ENCODE results near the gene CLDN6. TPM values are rescaled to one million over a fixed set of nuclear protein-coding genes. Genes with fewer than 3 reads are reported as not detected.
A peak's percentile ranks its signal among the peaks of the same experiment; 100 is the strongest.

CLDN6 gene
- total and polyA plus RNA-seq, 9 of the 15 experiments (the other 6 are each of a cell fraction or from before 2014, with no cell fraction given), result 0.22 to 0.75 (median 0.38) TPM; not detected in 3

DNA sequence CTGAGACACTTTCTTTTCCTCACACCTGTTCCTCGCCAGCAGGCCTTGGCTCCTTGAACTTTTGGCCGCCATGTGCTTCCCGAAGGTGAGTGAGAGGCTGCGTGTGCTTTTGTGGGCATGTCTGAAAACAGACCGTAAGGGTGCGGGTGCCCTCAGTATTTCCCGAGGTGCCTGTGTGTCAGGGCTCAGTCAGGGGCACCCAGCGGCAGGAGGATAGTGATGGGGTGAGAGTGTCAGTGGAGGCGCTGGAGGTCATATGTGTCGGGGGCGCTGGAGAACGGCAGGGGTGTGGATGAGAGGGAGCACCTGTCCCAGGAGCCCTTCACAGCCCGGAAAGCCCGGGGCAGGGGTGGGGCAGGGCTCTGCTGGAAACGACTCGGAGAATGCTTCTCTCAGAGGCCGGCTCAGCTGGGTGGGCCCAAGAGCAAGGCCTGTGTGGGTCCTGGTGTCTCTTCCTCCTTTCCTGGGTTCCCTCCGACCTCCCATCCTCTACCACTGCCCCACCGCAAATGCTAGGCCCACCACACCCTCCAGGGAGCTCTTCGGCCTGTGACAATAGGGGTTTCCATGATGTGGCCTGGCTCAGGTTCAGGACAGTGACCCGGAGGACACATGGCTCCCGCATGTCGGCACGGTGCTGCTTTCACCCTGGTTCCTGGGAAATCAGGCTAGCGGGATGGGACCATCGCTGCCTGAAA lies 47.9 kb upstream of the CLDN6 start (continued):
- TF ChIP-seq, protein P1, sequence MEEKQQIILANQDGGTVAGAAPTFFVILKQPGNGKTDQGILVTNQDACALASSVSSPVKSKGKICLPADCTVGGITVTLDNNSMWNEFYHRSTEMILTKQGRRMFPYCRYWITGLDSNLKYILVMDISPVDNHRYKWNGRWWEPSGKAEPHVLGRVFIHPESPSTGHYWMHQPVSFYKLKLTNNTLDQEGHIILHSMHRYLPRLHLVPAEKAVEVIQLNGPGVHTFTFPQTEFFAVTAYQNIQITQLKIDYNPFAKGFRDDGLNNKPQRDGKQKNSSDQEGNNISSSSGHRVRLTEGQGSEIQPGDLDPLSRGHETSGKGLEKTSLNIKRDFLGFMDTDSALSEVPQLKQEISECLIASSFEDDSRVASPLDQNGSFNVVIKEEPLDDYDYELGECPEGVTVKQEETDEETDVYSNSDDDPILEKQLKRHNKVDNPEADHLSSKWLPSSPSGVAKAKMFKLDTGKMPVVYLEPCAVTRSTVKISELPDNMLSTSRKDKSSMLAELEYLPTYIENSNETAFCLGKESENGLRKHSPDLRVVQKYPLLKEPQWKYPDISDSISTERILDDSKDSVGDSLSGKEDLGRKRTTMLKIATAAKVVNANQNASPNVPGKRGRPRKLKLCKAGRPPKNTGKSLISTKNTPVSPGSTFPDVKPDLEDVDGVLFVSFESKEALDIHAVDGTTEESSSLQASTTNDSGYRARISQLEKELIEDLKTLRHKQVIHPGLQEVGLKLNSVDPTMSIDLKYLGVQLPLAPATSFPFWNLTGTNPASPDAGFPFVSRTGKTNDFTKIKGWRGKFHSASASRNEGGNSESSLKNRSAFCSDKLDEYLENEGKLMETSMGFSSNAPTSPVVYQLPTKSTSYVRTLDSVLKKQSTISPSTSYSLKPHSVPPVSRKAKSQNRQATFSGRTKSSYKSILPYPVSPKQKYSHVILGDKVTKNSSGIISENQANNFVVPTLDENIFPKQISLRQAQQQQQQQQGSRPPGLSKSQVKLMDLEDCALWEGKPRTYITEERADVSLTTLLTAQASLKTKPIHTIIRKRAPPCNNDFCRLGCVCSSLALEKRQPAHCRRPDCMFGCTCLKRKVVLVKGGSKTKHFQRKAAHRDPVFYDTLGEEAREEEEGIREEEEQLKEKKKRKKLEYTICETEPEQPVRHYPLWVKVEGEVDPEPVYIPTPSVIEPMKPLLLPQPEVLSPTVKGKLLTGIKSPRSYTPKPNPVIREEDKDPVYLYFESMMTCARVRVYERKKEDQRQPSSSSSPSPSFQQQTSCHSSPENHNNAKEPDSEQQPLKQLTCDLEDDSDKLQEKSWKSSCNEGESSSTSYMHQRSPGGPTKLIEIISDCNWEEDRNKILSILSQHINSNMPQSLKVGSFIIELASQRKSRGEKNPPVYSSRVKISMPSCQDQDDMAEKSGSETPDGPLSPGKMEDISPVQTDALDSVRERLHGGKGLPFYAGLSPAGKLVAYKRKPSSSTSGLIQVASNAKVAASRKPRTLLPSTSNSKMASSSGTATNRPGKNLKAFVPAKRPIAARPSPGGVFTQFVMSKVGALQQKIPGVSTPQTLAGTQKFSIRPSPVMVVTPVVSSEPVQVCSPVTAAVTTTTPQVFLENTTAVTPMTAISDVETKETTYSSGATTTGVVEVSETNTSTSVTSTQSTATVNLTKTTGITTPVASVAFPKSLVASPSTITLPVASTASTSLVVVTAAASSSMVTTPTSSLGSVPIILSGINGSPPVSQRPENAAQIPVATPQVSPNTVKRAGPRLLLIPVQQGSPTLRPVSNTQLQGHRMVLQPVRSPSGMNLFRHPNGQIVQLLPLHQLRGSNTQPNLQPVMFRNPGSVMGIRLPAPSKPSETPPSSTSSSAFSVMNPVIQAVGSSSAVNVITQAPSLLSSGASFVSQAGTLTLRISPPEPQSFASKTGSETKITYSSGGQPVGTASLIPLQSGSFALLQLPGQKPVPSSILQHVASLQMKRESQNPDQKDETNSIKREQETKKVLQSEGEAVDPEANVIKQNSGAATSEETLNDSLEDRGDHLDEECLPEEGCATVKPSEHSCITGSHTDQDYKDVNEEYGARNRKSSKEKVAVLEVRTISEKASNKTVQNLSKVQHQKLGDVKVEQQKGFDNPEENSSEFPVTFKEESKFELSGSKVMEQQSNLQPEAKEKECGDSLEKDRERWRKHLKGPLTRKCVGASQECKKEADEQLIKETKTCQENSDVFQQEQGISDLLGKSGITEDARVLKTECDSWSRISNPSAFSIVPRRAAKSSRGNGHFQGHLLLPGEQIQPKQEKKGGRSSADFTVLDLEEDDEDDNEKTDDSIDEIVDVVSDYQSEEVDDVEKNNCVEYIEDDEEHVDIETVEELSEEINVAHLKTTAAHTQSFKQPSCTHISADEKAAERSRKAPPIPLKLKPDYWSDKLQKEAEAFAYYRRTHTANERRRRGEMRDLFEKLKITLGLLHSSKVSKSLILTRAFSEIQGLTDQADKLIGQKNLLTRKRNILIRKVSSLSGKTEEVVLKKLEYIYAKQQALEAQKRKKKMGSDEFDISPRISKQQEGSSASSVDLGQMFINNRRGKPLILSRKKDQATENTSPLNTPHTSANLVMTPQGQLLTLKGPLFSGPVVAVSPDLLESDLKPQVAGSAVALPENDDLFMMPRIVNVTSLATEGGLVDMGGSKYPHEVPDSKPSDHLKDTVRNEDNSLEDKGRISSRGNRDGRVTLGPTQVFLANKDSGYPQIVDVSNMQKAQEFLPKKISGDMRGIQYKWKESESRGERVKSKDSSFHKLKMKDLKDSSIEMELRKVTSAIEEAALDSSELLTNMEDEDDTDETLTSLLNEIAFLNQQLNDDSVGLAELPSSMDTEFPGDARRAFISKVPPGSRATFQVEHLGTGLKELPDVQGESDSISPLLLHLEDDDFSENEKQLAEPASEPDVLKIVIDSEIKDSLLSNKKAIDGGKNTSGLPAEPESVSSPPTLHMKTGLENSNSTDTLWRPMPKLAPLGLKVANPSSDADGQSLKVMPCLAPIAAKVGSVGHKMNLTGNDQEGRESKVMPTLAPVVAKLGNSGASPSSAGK (IDR thresholded peaks at IDR 0.05), result peak; percentile 30

Data from K562 (cell line).